Mucosa of descending colon (tissue), 3 donors: ENCODE data around the gene SPOCK1. TPM values are rescaled to one million over a fixed set of nuclear protein-coding genes. Genes with fewer than 3 reads are reported as not detected.

Experiments
- ATAC-seq: fragments of 200-7000 bp; cut with Tn5 transposase; one replicate; pipeline ENCODE4 v1.9.1; 2020; ENCODE audit warnings: mild to moderate bottlenecking, moderate library complexity
- DNase-seq, 3 donors: peaks; one replicate each; pipeline ENCODE4 v3.0.0-alpha.2; 2020
- H3K36me3 ChIP-seq: fragments of 200-600 bp; one replicate; pipeline ENCODE4 v1.8.0; 2021; ENCODE audit warnings: low read depth, mild to moderate bottlenecking
- H3K4me1 ChIP-seq: fragments of 200-600 bp; one replicate; pipeline ENCODE4 v1.8.0; 2021; ENCODE audit warnings: low read depth, mild to moderate bottlenecking
- H3K4me3 ChIP-seq: fragments of 200-600 bp; one replicate; pipeline ENCODE4 v1.8.0; 2021; ENCODE audit warnings: mild to moderate bottlenecking
- H3K9me3 ChIP-seq: fragments of 200-600 bp; one replicate; pipeline ENCODE4 v1.8.0; 2021; ENCODE audit warnings: mild to moderate bottlenecking
- intact Hi-C, 2 donors: fragments of 100-400 bp; cut with DNase I in 1 of 2; cut with micrococcal nuclease in 1 of 2; formaldehyde crosslinking; loops; one replicate each; pipeline versions ENCODE4 v1.11.0 to v1.11.1; 2022; cut with DNase I, micrococcal nuclease
- total RNA-seq, 3 donors: library from RNA; stranded (reverse); fragmentation: NEBNext Ultra II Directional in 2 of 3; extraction: Animal tissue kit (Norgen Biotek cat#: 25700) in 2 of 3; gene quantifications; one replicate each; pipeline versions ENCODE4 v1.2.1 to v1.2.4, GENCODE V29; 2021 to 2023
- TF ChIP-seq, protein P1 (sequence below): fragments of 200-600 bp; IDR thresholded peaks from one replicate; pipeline ENCODE4 v1.8.0; 2022; ENCODE audit warnings: antibody characterized with exemption, mild to moderate bottlenecking
- donor health status: DM: no; HTN: no; CAD: no; lungs with moderate emphysema.
- donor health status: DM: no; HTN: no; CAD: no.
- donor health status: DM: no; HTN: yes; CAD: no.

Gene SPOCK1
- total RNA-seq, 3 donors from 2014 or later: 1.8 to 55.5 (median 7.9) TPM

DNA sequence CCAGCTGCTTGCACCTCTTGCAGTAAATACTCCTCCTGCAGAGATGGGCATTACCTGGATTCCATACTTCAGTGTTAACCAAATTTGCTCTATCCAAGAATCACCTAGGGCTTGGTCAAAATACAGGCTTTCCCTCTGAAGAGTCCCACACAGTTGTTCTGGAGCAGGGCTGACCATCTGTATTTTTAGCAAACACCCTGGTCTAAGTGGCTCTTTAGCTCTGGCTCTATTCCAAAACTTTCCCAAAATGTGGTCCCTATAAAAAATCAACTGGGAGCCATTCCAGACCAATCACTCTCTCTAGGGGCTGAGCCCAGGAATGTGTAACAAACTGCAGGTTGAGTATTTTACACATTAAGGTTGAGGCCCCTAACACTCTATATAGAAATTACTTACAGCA is 153.7 kb downstream of the SPOCK1 start:
- intact Hi-C loops: no loop called here
- TF ChIP-seq, protein P1, sequence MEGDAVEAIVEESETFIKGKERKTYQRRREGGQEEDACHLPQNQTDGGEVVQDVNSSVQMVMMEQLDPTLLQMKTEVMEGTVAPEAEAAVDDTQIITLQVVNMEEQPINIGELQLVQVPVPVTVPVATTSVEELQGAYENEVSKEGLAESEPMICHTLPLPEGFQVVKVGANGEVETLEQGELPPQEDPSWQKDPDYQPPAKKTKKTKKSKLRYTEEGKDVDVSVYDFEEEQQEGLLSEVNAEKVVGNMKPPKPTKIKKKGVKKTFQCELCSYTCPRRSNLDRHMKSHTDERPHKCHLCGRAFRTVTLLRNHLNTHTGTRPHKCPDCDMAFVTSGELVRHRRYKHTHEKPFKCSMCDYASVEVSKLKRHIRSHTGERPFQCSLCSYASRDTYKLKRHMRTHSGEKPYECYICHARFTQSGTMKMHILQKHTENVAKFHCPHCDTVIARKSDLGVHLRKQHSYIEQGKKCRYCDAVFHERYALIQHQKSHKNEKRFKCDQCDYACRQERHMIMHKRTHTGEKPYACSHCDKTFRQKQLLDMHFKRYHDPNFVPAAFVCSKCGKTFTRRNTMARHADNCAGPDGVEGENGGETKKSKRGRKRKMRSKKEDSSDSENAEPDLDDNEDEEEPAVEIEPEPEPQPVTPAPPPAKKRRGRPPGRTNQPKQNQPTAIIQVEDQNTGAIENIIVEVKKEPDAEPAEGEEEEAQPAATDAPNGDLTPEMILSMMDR: no peak
- Histone ChIP-seq H3K36me3 (no peaks in the 10 kb centered on the region), H3K4me1 (no peaks in the 10 kb centered on the region), H3K4me3 (no peak overlapping the region), H3K9me3 (no peaks in the 10 kb centered on the region)
- ATAC-seq (no peak), DNase-seq (no peak)

DNA sequence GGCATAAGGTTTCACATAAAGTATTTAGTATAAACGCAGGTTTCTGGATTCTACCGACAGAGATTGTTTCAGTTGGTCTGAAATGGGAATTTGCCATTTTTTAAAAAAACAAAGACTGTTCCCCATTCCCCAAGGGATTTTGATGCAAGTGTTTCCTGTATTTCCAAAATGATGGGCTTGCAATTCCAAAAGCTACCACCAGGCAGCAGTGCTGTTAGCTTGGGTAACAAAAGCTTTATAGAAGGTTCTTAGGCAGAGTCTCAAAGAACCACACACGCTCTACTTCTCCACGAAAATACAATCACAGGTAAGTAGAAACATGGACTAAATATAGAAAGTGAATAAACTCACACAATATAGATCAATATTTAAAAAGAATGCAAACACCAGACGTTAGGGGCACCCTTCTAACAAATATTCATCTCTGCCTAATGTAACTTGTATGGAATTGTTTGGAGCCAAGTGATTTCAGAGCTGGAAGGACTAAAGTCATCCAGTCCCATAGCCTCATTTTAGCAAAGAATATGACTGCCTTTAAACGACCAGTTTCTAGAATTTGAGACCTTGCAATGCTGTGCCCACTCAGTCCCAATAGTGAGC is 154.3 kb downstream of the SPOCK1 start:
- H3K9me3 ChIP-seq: no peaks in the 10 kb centered on the region
- intact Hi-C loops: loop anchor here in 1 of 2 donors (5.0 kb wide), 1 partner anchor 152 kb away; the partner anchor contains the start of gene SPOCK1
- DNase-seq (peak in 1 of 3 donors; percentile 73), ATAC-seq (no peak)
- no peaks in the 10 kb centered on the region for H3K4me1 ChIP-seq
- H3K4me3 ChIP-seq: no peak overlapping the region
- TF ChIP-seq, protein P1: peak; percentile 64
- no peaks in the 10 kb centered on the region for H3K36me3 ChIP-seq

DNA sequence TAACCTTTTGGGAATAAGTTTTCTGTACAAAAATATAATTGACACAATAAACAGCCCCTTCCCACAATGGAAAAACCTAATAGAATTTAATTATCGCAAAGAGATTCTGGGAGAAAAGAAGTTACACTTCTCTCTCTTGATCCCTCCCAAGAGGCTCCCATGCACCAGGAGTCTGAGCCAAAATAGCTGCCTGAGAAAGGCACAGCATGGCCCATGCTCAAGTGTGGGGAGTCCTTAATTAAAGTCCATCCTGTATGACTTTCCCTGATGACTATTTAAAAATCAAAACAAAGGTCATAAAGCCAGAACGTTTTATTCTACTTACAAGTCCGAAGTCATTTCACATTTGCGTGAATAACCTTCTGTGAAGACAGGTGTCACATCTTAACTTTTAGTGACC is 155.1 kb downstream of the SPOCK1 start:
- Histone ChIP-seq H3K36me3 (no peaks in the 10 kb centered on the region), H3K9me3 (no peaks in the 10 kb centered on the region), H3K4me1 (no peaks in the 10 kb centered on the region), H3K4me3 (no peak overlapping the region)
- intact Hi-C loops: loop anchor here in 1 of 2 donors (5.0 kb wide), 1 partner anchor 153 kb away; the partner anchor contains the start of gene SPOCK1
- TF ChIP-seq, protein P1: no peak
- DNase-seq: no peak
- ATAC-seq: no peak

DNA sequence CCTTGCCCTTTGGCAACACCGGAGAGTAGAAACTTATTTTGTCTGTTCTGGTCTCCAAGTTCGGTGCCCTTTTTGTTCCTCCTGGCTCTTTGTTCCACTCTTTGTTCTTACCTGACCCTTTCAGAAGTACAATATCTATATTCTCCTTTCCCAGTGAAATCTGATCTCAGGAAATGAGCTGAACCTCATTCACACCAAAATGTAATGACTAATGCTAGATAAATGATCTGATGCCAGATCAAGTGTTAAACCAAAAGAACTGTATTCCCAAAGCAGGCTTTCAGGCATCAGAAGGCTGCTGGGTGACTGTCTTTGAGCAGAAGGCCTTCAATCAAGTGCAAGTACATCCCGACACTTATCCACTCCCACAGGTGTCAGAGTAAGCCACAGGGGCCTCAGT is 156.4 kb downstream of the SPOCK1 start:
- H3K4me1 ChIP-seq: no peaks in the 10 kb centered on the region
- no peak for DNase-seq
- intact Hi-C loops: loop anchor here in 1 of 2 donors (5.0 kb wide), 1 partner anchor 155 kb away; the partner anchor contains the start of gene SPOCK1
- no peaks in the 10 kb centered on the region for H3K9me3 ChIP-seq
- no peaks in the 10 kb centered on the region for H3K36me3 ChIP-seq
- TF ChIP-seq, protein P1: no peak
- ATAC-seq: no peak
- H3K4me3 ChIP-seq: no peak overlapping the region

DNA sequence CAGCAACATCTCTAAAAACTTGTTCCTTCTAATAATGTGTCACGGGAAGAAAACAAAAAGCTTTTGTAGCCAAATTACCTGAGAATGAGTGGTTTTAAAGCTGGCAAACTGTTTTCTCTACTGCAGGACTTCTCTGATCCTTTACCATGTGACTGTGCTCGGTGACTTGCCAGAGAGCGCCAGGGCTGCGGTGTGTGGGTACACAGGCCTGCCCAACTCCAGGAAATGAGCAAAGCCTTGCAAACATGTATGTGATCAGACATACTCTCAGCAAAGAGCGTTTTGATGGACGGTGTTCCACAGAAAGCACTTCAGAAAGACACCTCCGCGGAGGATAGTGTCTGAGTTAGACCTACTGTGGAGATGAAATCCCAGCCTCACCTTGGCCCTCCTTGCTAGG is 157.3 kb downstream of the SPOCK1 start:
- no peak for DNase-seq
- H3K4me3 ChIP-seq: no peak overlapping the region
- no peaks in the 10 kb centered on the region for H3K36me3 ChIP-seq
- H3K9me3 ChIP-seq: no peaks in the 10 kb centered on the region
- intact Hi-C loops: loop anchor here in 1 of 2 donors (5.0 kb wide), 1 partner anchor 155 kb away; the partner anchor contains the start of gene SPOCK1
- no peak for ATAC-seq
- no peaks in the 10 kb centered on the region for H3K4me1 ChIP-seq
- TF ChIP-seq, protein P1: no peak
